ENCODE measurements around the gene HOXB4.

DNA sequence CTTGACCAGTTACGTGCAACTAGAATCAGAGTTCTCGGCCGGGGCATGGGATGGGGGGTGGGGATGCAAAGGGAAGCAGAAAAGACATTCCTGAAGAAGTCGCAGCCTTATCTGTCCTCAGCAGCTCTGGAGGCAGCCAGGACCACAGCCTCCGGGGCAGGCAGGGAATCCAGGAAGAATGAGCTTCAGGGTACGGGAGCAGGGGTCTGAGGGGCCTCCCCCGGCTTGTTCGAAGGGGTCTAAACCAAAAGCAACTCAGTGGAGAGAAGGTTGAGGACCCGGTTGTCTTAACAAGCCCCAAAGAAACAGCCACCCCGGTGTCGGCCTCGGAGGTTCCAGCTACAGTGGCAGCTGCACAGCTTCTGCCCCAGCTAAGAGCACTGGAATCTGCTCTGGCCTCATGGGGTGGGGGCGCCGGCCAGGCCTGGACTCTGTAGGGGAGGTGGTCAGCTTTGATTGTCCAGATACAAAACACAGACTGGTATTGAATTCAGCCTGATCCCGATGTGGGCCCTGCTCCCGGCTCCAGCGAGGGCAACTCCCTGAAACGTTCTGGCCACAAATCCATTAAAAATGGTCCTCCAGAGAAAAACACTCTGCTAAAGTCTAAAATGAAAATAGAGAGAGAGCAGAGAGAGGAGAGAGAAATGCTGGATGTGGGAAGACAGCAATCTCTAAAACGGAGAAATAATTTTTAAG lies 7.7 kb downstream of the HOXB4 start:
- TF ChIP-seq, protein P1, sequence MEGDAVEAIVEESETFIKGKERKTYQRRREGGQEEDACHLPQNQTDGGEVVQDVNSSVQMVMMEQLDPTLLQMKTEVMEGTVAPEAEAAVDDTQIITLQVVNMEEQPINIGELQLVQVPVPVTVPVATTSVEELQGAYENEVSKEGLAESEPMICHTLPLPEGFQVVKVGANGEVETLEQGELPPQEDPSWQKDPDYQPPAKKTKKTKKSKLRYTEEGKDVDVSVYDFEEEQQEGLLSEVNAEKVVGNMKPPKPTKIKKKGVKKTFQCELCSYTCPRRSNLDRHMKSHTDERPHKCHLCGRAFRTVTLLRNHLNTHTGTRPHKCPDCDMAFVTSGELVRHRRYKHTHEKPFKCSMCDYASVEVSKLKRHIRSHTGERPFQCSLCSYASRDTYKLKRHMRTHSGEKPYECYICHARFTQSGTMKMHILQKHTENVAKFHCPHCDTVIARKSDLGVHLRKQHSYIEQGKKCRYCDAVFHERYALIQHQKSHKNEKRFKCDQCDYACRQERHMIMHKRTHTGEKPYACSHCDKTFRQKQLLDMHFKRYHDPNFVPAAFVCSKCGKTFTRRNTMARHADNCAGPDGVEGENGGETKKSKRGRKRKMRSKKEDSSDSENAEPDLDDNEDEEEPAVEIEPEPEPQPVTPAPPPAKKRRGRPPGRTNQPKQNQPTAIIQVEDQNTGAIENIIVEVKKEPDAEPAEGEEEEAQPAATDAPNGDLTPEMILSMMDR (IDR thresholded peaks at IDR 0.05; ENCODE audit: low read depth, low read length) = no peak
- TF ChIP-seq EZH2phosphoT487 (IDR thresholded peaks at IDR 0.05; ENCODE audit: low read depth) = no peak
